ENCODE measurements around the gene IFI27.

The IFI27 gene

DNA sequence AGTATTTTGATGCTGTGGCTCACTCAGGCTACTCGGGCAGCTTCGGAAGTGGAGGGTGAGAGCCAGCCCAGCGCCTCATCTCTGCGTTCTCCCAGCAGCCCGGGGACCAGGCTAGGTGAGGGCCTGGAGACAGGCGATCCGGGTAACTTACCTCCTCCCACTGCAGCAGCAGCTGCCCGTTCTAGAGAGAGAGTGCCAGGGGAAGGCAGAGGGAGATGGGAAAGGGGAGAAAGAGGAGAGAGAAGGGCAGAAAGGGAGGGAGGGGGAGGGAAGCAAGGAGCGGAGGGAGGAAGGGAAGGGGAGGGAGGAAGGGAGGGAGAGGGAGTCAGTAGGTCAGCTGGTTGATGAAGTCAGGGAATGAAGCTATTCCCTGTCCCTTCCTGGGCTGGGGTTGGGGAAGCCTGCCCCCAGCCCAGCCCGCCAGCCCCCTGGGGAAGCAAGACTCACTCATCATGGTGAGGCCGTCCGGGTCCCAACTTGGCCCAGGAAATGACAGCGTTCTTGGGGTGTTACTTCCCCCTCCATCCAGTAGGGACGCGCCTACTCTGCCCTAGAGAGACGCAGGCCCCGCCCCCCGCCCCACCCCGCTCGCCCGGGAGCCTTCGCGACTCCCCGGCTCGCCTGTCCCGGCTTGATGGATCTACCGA lies 18.7 kb downstream of the IFI27 start, which contains the start of gene IFI27L2 (continued):
- TF ChIP-seq ZNF211 (tag by site-specific recombination; IDR thresholded peaks at IDR 0.05; ENCODE audit: low read depth) (no peak), ZIC2 (tag by site-specific recombination; IDR thresholded peaks at IDR 0.05) (0 out of 2 replicates have a peak, but pooled peaks have one; percentile 6), GLI4 (tag by site-specific recombination; IDR thresholded peaks at IDR 0.05) (no peak), ZNF184 (tag by site-specific recombination; IDR thresholded peaks at IDR 0.05) (no peak), GLIS2 (tag by site-specific recombination; IDR thresholded peaks at IDR 0.05) (peak; percentile 79), ZNF274 (IDR thresholded peaks at IDR 0.05; ENCODE audit: low read length) (no peak), ZNF274 (tag by site-specific recombination; IDR thresholded peaks at IDR 0.05; ENCODE audit: borderline replicate concordance) (no peak), EGR2 (tag by site-specific recombination; IDR thresholded peaks at IDR 0.05; ENCODE audit: low read depth) (no peak), ZNF449 (tag by site-specific recombination; IDR thresholded peaks at IDR 0.05) (no peak), ZBTB17 (tag by site-specific recombination; IDR thresholded peaks at IDR 0.05) (peak; percentile 77), IKZF3 (tag by site-specific recombination; IDR thresholded peaks at IDR 0.05) (0 out of 2 replicates have a peak, but pooled peaks have one; percentile 12), SCRT2 (tag by site-specific recombination; IDR thresholded peaks at IDR 0.05) (no peak), ZSCAN18 (tag by site-specific recombination; IDR thresholded peaks at IDR 0.05) (no peak), ZNF791 (tag by site-specific recombination; IDR thresholded peaks at IDR 0.05) (no peak), ZNF10 (tag by site-specific recombination; IDR thresholded peaks at IDR 0.05) (no peak), ZNF600 (tag by site-specific recombination; IDR thresholded peaks at IDR 0.05) (peak; percentile 41; the same call in 1 of the 2 replicates), ZBTB48 (tag by site-specific recombination; IDR thresholded peaks at IDR 0.05) (peak; percentile 83), ZNF426 (tag by site-specific recombination; IDR thresholded peaks at IDR 0.05) (no peak), CTCF (tag by site-specific recombination; IDR thresholded peaks at IDR 0.05) (0 out of 2 replicates have a peak, but pooled peaks have one; percentile 31), ZNF19 (tag by site-specific recombination; IDR thresholded peaks at IDR 0.05; ENCODE audit: low read depth) (no peak), SALL2 (tag by site-specific recombination; IDR thresholded peaks at IDR 0.05; ENCODE audit: borderline replicate concordance) (no peak), ZFP69B (tag by site-specific recombination; IDR thresholded peaks at IDR 0.05) (no peak), ZNF843 (tag by site-specific recombination; IDR thresholded peaks at IDR 0.05) (no peak), ZBTB20 (tag by site-specific recombination; IDR thresholded peaks at IDR 0.05) (peak; percentile 53), ZNF701 (tag by site-specific recombination; IDR thresholded peaks at IDR 0.05) (no peak), HOXA7 (CRISPR knock-in tag; IDR thresholded peaks at IDR 0.05; ENCODE audit: borderline replicate concordance) (no peak), ZFHX2 (tag by site-specific recombination; conservative IDR thresholded peaks at IDR 0.05) (0 out of 2 replicates have a peak, but pooled peaks have one; percentile 11), SP7 (tag by site-specific recombination; IDR thresholded peaks at IDR 0.05) (peak; percentile 20; the same call in 1 of the 2 replicates), ZNF747 (tag by site-specific recombination; IDR thresholded peaks at IDR 0.05) (no peak), ZNF792 (tag by site-specific recombination; IDR thresholded peaks at IDR 0.05) (no peak), YY1 (tag by site-specific recombination; IDR thresholded peaks at IDR 0.05) (no peak), HOXC10 (CRISPR knock-in tag; IDR thresholded peaks at IDR 0.05) (no peak)
- TF ChIP-seq, protein P1, sequence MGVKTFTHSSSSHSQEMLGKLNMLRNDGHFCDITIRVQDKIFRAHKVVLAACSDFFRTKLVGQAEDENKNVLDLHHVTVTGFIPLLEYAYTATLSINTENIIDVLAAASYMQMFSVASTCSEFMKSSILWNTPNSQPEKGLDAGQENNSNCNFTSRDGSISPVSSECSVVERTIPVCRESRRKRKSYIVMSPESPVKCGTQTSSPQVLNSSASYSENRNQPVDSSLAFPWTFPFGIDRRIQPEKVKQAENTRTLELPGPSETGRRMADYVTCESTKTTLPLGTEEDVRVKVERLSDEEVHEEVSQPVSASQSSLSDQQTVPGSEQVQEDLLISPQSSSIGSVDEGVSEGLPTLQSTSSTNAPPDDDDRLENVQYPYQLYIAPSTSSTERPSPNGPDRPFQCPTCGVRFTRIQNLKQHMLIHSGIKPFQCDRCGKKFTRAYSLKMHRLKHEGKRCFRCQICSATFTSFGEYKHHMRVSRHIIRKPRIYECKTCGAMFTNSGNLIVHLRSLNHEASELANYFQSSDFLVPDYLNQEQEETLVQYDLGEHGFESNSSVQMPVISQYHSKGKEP (tag by site-specific recombination; IDR thresholded peaks at IDR 0.05), result no peak
- TF ChIP-seq, protein P2, sequence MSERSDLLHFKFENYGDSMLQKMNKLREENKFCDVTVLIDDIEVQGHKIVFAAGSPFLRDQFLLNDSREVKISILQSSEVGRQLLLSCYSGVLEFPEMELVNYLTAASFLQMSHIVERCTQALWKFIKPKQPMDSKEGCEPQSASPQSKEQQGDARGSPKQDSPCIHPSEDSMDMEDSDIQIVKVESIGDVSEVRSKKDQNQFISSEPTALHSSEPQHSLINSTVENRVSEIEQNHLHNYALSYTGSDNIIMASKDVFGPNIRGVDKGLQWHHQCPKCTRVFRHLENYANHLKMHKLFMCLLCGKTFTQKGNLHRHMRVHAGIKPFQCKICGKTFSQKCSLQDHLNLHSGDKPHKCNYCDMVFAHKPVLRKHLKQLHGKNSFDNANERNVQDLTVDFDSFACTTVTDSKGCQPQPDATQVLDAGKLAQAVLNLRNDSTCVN (tag by site-specific recombination; optimal IDR thresholded peaks at IDR 0.05), result peak; percentile 9

Measured in HEK293 (cell line).